HepG2 (cell line): ENCODE data around the gene CHST6. TPM values are rescaled to one million over a fixed set of nuclear protein-coding genes. Genes with fewer than 3 reads are reported as not detected.

ENCODE experiments used
- HNRNPH1 ChIP-seq: fragments of 200-400 bp; formaldehyde crosslinking; optimal IDR thresholded peaks from 2 replicates; pipeline ENCODE3; 2017; ENCODE audit warnings: mild to moderate bottlenecking, low read depth, low read length
- KAT8 ChIP-seq: IDR thresholded peaks from 2 replicates; pipeline ENCODE4 v1.6.1; 2016; ENCODE audit warnings: missing genetic modification reagents, missing compliant biosample characterization
- NPAS2 ChIP-seq: sonication (generic); formaldehyde crosslinking; IDR thresholded peaks from 2 replicates; pipeline ENCODE4 v1.8.0; 2022; ENCODE audit warnings: mild to moderate bottlenecking, missing genetic modification reagents, borderline replicate concordance
- RARA ChIP-seq: IDR thresholded peaks from 2 replicates; pipeline ENCODE4 v1.6.1; 2016; ENCODE audit warnings: missing genetic modification reagents, missing compliant biosample characterization
- SPEN ChIP-seq: sonication (generic); formaldehyde crosslinking; IDR thresholded peaks from 2 replicates; pipeline ENCODE4 v1.5.1; 2020; ENCODE audit warnings: low read depth, mild to moderate bottlenecking, missing genetic modification reagents
- ZFP36L2 ChIP-seq: sonication (generic); formaldehyde crosslinking; IDR thresholded peaks from 2 replicates; pipeline ENCODE4 v1.4.0; 2020; ENCODE audit warnings: missing genetic modification reagents
- ZNF136 ChIP-seq: sonication (generic); formaldehyde crosslinking; IDR thresholded peaks from 2 replicates; pipeline ENCODE4 v1.8.1; 2022; ENCODE audit warnings: low read depth, mild to moderate bottlenecking, moderate library complexity, missing genetic modification reagents
- ZNF761 ChIP-seq: sonication (generic); formaldehyde crosslinking; conservative IDR thresholded peaks from 2 replicates; pipeline ENCODE4 v1.4.0; 2020; ENCODE audit warnings: mild to moderate bottlenecking, missing genetic modification reagents
- polyA plus RNA-seq, 8 experiments: library from polyadenylated mRNA; depleted of rRNA in 3 of 8; stranded (reverse) in 7 of 8; unstranded in 1 of 8; fragments of >200 nt; fragmentation: Illumina TruSeq in 4 of 8; extraction: Trizol in 4 of 8; gene quantifications; 2 replicates each; pipeline versions ENCODE4 v1.2.1 to v1.2.3, GENCODE V29; 2011 to 2016; ENCODE audit warnings: low read depth in 4 of 8, missing spikeins in 1 of 8, mixed read lengths in 1 of 8; ENCODE audit not compliant: insufficient read depth in 1 of 8
- total RNA-seq, 5 experiments: library from RNA; depleted of rRNA; stranded (reverse); fragments of >200 nt; fragmentation: Illumina TruSeq; extraction: Trizol; gene quantifications; 2 replicates each; pipeline ENCODE4 v1.2.3, GENCODE V29; 2016; ENCODE audit warnings: low read depth in 1 of 5
- TF ChIP-seq, protein P1 (sequence below), 2 experiments: IDR thresholded peaks; 2 replicates each; pipeline ENCODE4 v1.6.1; 2011 to 2012; ENCODE audit warnings: low read length in 2 of 2, borderline replicate concordance in 1 of 2, low read depth in 1 of 2, mild to moderate bottlenecking in 1 of 2, moderate library complexity in 1 of 2
- TF ChIP-seq, protein P2 (sequence below): sonication (generic); formaldehyde crosslinking; IDR thresholded peaks from 2 replicates; pipeline ENCODE4 v1.4.0; 2020; ENCODE audit warnings: mild to moderate bottlenecking, missing genetic modification reagents
- TF ChIP-seq, protein P3 (sequence below), 2 experiments: fragments of 450-650 bp in 1 of 2; sonication (generic) in 1 of 2; formaldehyde crosslinking in 1 of 2; IDR thresholded peaks; 2 replicates each; pipeline versions ENCODE4 v1.6.1 to v1.8.0; 2016 to 2022; ENCODE audit warnings: antibody characterized with exemption in 1 of 2, mild to moderate bottlenecking in 1 of 2, missing genetic modification reagents in 1 of 2
- TF ChIP-seq, protein P4 (sequence below): sonication (generic); formaldehyde crosslinking; IDR thresholded peaks from 2 replicates; pipeline ENCODE4 v1.4.0; 2020; ENCODE audit warnings: mild to moderate bottlenecking, missing genetic modification reagents

Gene CHST6
- total and polyA plus RNA-seq, 2 of the 13 experiments (the other 11 are each of a cell fraction or from before 2014, with no cell fraction given) = 0.18 to 0.91 TPM

DNA sequence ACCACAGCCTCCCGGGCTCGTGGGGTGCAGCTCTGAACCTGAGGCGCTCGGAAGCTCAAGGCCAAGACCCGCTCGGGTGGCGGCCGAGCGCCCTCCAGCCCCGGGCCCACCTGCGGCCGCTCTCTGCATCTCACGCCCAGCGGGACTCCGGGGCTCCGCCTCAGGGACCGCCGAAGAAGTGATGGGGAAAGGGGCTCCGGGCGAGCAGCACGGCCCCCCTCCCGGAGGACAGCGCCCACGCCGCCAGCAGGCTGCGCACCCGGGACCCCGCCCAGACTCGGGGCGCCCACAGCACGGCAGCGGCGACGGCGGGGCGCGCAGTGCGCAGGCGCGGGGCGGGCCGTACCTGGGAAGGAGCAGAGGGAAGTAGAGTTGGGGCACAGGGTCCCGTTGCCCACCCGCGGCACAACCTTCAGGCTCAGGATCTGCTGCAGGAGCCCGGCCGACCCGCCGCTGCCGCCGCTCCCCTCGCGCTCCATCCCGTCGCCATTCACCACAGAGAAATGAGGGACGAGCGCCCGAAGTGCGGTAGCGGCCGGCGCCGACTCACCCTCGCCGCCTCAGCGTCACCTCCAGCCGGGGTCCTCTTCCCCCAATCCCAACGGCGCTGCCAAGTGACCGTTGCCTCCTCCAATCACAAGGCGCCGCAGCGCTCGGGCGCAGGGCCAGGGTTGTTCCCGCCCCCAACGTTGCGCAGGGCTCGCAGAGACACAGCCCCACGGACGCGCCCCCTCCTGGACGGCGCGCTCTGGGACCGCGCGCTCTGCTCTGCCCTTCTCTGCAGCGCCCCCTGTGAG, 30.9 kb downstream of the CHST6 start, which contains the start of gene TMEM170A (continued):
- TF ChIP-seq, protein P1, sequence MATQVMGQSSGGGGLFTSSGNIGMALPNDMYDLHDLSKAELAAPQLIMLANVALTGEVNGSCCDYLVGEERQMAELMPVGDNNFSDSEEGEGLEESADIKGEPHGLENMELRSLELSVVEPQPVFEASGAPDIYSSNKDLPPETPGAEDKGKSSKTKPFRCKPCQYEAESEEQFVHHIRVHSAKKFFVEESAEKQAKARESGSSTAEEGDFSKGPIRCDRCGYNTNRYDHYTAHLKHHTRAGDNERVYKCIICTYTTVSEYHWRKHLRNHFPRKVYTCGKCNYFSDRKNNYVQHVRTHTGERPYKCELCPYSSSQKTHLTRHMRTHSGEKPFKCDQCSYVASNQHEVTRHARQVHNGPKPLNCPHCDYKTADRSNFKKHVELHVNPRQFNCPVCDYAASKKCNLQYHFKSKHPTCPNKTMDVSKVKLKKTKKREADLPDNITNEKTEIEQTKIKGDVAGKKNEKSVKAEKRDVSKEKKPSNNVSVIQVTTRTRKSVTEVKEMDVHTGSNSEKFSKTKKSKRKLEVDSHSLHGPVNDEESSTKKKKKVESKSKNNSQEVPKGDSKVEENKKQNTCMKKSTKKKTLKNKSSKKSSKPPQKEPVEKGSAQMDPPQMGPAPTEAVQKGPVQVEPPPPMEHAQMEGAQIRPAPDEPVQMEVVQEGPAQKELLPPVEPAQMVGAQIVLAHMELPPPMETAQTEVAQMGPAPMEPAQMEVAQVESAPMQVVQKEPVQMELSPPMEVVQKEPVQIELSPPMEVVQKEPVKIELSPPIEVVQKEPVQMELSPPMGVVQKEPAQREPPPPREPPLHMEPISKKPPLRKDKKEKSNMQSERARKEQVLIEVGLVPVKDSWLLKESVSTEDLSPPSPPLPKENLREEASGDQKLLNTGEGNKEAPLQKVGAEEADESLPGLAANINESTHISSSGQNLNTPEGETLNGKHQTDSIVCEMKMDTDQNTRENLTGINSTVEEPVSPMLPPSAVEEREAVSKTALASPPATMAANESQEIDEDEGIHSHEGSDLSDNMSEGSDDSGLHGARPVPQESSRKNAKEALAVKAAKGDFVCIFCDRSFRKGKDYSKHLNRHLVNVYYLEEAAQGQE (IDR thresholded peaks at IDR 0.05; ENCODE audit: borderline replicate concordance in 1 of 2, low read depth in 1 of 2, low read length in 2 of 2) = no peak
- TF ChIP-seq, protein P2, sequence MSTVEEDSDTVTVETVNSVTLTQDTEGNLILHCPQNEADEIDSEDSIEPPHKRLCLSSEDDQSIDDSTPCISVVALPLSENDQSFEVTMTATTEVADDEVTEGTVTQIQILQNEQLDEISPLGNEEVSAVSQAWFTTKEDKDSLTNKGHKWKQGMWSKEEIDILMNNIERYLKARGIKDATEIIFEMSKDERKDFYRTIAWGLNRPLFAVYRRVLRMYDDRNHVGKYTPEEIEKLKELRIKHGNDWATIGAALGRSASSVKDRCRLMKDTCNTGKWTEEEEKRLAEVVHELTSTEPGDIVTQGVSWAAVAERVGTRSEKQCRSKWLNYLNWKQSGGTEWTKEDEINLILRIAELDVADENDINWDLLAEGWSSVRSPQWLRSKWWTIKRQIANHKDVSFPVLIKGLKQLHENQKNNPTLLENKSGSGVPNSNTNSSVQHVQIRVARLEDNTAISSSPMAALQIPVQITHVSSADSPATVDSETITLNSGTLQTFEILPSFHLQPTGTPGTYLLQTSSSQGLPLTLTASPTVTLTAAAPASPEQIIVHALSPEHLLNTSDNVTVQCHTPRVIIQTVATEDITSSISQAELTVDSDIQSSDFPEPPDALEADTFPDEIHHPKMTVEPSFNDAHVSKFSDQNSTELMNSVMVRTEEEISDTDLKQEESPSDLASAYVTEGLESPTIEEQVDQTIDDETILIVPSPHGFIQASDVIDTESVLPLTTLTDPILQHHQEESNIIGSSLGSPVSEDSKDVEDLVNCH (CRISPR knock-in tag) = no peak
- peak; percentile 47; the same call in 1 of the 2 replicates for TF ChIP-seq ZNF761 (CRISPR knock-in tag)
- no peak for TF ChIP-seq NPAS2 (CRISPR knock-in tag)
- peak; percentile 95 for TF ChIP-seq KAT8 (CRISPR knock-in tag)
- TF ChIP-seq SPEN (CRISPR knock-in tag) = peak; percentile 81
- TF ChIP-seq HNRNPH1 = no peak
- TF ChIP-seq ZNF136 (CRISPR knock-in tag) = peak; percentile 88; the same call in 1 of the 2 replicates
- TF ChIP-seq, protein P3, sequence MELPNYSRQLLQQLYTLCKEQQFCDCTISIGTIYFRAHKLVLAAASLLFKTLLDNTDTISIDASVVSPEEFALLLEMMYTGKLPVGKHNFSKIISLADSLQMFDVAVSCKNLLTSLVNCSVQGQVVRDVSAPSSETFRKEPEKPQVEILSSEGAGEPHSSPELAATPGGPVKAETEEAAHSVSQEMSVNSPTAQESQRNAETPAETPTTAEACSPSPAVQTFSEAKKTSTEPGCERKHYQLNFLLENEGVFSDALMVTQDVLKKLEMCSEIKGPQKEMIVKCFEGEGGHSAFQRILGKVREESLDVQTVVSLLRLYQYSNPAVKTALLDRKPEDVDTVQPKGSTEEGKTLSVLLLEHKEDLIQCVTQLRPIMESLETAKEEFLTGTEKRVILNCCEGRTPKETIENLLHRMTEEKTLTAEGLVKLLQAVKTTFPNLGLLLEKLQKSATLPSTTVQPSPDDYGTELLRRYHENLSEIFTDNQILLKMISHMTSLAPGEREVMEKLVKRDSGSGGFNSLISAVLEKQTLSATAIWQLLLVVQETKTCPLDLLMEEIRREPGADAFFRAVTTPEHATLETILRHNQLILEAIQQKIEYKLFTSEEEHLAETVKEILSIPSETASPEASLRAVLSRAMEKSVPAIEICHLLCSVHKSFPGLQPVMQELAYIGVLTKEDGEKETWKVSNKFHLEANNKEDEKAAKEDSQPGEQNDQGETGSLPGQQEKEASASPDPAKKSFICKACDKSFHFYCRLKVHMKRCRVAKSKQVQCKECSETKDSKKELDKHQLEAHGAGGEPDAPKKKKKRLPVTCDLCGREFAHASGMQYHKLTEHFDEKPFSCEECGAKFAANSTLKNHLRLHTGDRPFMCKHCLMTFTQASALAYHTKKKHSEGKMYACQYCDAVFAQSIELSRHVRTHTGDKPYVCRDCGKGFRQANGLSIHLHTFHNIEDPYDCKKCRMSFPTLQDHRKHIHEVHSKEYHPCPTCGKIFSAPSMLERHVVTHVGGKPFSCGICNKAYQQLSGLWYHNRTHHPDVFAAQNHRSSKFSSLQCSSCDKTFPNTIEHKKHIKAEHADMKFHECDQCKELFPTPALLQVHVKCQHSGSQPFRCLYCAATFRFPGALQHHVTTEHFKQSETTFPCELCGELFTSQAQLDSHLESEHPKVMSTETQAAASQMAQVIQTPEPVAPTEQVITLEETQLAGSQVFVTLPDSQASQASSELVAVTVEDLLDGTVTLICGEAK (IDR thresholded peaks at IDR 0.05) = no peak
- TF ChIP-seq, protein P3 (CRISPR knock-in tag; IDR thresholded peaks at IDR 0.05) = no peak; the same call in none of the 2 replicates
- TF ChIP-seq, protein P4, sequence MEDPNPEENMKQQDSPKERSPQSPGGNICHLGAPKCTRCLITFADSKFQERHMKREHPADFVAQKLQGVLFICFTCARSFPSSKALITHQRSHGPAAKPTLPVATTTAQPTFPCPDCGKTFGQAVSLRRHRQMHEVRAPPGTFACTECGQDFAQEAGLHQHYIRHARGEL = no peak
- peak; percentile 53 for TF ChIP-seq RARA (CRISPR knock-in tag)
- peak; percentile 65; the same call in 1 of the 2 replicates for TF ChIP-seq ZFP36L2
